ENCODE measurements around the gene TMBIM6. TPM values are rescaled to one million over a fixed set of nuclear protein-coding genes. Genes with fewer than 3 reads are reported as not detected.

TMBIM6 gene
- total and polyA plus RNA-seq, 9 of the 15 experiments (the other 6 are each of a cell fraction or from before 2014, with no cell fraction given), result 147 to 1,288 (median 352) TPM

- TF ChIP-seq ZNF592 (IDR thresholded peaks at IDR 0.05) (0 out of 2 replicates have a peak, but pooled peaks have one; percentile 64), SIN3B (IDR thresholded peaks at IDR 0.05; ENCODE audit: low read depth) (0 out of 2 replicates have a peak, but pooled peaks have one; percentile 29), GABPA (tag; conservative IDR thresholded peaks at IDR 0.05; ENCODE audit: low read depth) (peak; percentile 62), CBX5 (IDR thresholded peaks at IDR 0.05; ENCODE audit: borderline replicate concordance, low read depth) (no peak), HMGXB4 (CRISPR knock-in tag; IDR thresholded peaks at IDR 0.05) (peak; percentile 97), GATAD2B (IDR thresholded peaks at IDR 0.05; ENCODE audit: borderline replicate concordance) (peak; percentile 65; the same call in 1 of the 2 replicates), ELF2 (CRISPR knock-in tag; IDR thresholded peaks at IDR 0.05) (no peak), GTF2F1 (IDR thresholded peaks at IDR 0.05; ENCODE audit: low read depth, low read length) (no peak), CBX3 (IDR thresholded peaks at IDR 0.05; ENCODE audit: borderline replicate concordance in 1 of 2, low read length in 2 of 2) (peak in 1 of 2 experiments; percentile 95; a peak in 2 of 3 replicates), ZMIZ1 (IDR thresholded peaks at IDR 0.05; ENCODE audit: low read depth in 2 of 2, low read length in 2 of 2) (peak in 1 of 2 experiments; percentile 37; a peak in 1 of 4 replicates), NFIC (IDR thresholded peaks at IDR 0.05) (peak; percentile 40; the same call in 1 of the 2 replicates), ZFX (CRISPR knock-in tag; IDR thresholded peaks at IDR 0.05) (peak; percentile 44; the same call in 1 of the 2 replicates), SP1 (CRISPR knock-in tag; IDR thresholded peaks at IDR 0.05) (peak; percentile 97), E2F1 (CRISPR knock-in tag; IDR thresholded peaks at IDR 0.05) (peak; percentile 98), IRF1 (CRISPR knock-in tag; IDR thresholded peaks at IDR 0.05; ENCODE audit: borderline replicate concordance) (no peak)
Measured at GRCh38 chr12:49707128-49707811, 34.1 kb upstream of the TMBIM6 start, which contains the start of gene FMNL3 (continued).

All from K562 (cell line).